Activated CD4-positive, alpha-beta T cell treated with anti-CD3 and anti-CD28 coated beads for 24 hours (primary cell): ENCODE data around the gene ZNF213.

Experiments
- DNase-seq, 2 donors: peaks; one replicate each; pipeline ENCODE4 v3.0.0-alpha.2; 2020; ENCODE audit warnings: low read depth in 2 of 2

Gene ZNF213, protein sequence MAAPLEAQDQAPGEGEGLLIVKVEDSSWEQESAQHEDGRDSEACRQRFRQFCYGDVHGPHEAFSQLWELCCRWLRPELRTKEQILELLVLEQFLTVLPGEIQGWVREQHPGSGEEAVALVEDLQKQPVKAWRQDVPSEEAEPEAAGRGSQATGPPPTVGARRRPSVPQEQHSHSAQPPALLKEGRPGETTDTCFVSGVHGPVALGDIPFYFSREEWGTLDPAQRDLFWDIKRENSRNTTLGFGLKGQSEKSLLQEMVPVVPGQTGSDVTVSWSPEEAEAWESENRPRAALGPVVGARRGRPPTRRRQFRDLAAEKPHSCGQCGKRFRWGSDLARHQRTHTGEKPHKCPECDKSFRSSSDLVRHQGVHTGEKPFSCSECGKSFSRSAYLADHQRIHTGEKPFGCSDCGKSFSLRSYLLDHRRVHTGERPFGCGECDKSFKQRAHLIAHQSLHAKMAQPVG

DNA sequence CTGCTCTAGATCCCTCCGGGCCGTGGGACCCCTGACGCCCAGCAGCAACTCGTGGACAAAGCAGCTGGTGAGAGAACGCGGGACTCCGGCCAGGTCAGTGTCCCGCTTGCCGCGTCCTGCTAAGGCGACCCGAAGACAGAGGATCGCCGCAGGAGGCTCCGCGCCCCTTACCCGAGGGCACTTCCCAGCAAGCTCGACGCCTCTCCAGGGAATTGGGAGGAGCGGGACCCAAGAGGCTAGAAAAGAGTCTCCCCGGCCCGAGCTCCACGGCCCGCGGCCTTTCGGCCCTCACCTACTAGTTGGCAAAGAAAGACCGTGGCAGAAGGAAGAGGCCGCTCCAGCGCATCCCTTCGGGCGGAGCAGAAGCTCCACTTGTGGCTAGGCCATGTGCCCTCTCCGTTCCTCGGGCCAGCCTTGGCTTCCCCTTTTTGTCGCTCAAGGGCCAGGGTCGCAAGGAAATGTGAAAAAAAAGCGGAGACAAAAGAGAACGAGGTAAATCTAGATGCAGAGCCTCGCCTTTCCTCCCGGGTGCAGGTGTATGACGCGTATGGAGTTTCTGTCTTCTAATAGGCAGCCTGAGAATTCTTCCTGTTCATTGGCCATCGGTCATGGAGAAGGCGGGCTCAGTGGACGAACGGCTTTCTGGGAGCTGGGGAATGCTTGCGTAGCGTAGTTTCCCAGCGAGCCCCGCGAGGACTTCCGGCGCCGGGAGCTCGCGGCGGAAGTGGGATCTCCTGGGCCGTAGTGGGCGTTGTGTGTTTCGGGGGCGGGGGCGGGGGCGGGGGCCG, at the start of gene ZNF213:
Gene ZNF213, plus strand, starts transcription at position 692 of the 788 bp plus-strand sequence. CDS start 2,252 bp downstream, outside the sequence.
- DNase-seq: peak; percentile 83

DNA sequence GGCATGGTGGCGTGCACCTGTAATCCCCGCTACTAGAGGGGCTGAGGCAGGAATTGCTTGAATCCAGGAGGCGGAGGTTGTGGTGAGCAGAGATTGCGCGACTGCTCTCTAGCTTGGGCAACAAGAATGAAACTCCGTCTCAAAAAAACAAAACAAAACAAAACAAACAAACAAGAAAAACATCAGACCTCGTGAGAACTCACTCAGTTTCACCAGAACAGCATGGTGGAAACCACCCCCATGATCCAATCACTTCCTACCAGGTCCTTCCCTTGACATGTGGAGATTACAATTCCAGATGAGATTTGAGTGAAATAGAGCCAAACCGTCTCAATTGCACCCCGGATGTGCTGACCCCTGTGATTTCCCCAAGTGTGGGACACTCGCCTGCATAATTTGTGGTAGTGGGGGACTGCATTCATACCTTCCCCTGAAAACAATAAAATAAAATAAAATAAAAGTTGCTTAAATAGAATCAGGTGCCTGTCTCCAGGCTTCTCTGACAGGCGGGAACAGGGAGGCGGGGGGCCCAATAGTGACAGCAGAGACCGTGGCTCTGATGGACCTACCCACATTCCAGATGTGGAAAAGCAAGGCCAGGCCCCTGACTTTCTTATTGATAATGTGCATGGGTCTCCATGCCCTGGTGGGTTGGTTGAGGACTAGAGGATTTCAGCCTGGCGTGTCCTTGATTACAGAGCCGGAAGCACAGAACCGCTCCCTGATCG, 48.8 kb upstream of the ZNF213 start:
- no peak for DNase-seq

DNA sequence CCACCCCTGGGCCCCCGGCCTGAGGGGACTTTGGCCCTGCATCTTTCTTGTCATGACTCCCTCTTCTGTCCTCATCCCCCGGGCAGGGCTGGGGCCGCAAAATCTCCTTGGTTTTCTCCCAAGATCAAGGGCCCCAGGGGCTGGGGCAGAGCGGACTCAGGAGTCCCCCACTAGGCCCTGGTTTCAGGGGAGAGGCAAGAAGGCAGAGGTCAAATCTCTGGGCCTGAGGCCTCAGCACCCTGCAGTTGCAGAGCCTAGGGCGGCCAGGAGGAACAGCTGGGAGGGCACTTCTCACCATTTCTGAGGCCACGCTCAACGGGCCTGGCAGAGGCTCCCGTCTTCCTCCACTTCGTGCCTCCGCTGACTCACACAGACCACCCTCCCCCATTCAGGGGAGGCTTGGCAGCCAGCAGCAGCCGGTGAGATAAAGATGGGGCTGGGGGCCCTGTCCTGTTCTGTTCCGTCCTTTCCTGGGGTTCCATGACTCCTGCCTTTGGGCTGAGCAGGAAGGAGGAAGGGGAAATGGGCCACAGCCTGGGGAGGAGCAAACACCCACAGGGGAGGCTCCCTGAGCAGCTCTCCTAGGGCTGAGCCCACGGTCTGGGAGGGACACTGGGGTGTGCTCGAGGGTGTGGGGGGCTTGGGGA, 48.1 kb upstream of the ZNF213 start:
- no peak for DNase-seq

DNA sequence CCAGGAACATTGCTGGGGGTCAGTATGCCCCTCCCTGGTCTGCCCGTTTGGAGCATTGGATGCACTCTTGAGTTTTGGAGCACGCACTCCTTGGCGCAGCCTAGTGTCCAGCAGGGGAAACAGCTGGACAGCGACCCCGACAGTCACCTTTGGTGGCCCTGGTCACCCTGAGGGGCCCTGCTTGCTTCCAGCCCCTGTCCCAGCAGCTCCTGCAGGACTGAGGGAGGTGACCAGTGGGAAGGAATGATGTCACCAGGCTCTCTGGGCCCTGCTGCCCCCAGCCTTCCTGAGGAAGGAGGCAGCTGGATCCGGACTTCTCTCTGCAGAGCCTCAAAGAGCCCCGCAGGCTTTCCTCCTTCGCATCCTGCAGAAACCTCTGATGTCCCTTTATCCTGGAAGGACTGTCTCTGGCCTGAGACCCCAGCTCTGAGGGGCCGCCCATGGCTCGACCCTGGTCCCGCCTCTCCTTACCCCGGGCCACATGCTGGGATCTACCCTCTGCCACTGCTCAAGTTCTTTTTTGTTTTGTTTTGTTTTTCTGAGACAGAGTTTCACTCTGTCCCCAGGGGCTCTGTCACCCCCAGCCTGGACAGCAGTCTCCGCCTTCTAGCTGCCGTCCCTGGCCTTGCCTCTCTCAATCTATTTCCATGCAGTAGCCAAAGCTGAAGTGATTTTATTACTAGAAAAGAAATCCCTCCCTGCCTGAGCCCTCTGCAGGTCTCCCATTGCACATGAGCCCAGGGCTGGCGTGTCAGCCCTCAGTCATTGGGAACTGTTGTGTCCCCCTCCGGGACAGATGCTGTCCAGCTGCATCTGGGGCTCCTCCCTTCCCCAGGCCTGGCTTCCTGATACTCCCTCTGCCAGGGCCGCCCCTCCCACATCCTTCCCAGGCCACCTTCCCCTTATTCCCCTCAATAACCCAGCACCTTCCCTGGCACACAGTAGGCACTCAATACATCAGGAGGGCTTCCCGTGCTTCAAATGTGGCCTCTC, 47.3 kb upstream of the ZNF213 start:
- DNase-seq: no peak

DNA sequence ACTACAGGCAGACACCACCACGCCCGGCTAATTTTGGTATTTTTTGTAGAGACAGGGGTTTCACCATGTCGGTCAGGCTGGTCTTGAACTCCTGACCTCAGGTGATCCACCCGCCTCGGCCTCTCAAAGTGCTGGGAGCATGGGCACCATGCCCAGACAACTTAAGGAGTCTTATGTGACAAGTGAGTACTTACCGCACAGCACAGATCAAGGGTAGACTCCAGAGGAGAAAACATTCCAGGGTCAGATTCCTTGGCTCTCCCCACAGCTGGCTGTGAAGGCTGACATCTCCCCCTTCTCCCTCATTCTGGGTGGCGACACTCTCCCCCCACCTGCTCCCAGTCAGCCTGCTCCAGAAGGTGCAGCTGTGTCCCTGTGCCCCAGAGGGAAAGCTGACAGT, 46.4 kb upstream of the ZNF213 start:
- no peak for DNase-seq

DNA sequence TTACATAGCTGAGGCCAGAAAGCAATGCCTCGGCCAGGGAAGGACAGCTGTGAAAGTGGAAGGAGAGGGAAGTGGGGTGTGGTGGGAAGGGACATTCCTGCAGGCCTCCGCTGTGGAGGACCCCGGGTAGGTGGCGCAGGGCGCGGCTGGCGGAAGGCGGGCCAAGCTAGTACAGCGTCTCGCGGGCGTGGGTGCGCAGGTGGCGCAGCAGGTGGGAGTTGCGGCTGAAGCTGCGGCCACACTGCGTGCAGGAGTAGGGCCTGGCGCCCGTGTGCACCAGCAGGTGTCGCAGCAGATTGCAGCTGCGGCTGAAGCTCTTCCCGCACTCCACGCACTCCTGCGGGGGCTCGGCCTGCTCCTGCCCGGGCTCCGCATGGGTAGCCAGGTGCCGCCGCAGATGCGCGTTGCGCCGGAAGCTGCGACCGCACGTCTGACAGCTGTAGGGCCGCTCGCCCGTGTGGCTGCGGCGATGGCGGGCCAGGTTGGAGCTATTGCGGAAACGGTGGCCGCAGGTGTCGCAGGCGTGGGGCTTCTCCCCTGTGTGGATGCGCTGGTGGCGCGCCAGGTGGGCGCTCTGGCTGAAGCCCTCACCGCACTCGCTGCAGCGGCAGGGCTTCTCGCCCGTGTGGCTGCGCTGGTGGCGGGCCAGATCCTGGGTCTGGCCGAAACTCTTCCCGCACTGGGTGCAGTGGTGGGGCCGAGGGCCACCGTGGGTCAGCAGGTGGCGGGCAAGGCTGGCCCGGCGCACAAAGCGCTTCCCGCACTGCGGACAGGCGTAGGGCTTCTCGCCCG, 45.7 kb upstream of the ZNF213 start:
- no peak for DNase-seq

DNA sequence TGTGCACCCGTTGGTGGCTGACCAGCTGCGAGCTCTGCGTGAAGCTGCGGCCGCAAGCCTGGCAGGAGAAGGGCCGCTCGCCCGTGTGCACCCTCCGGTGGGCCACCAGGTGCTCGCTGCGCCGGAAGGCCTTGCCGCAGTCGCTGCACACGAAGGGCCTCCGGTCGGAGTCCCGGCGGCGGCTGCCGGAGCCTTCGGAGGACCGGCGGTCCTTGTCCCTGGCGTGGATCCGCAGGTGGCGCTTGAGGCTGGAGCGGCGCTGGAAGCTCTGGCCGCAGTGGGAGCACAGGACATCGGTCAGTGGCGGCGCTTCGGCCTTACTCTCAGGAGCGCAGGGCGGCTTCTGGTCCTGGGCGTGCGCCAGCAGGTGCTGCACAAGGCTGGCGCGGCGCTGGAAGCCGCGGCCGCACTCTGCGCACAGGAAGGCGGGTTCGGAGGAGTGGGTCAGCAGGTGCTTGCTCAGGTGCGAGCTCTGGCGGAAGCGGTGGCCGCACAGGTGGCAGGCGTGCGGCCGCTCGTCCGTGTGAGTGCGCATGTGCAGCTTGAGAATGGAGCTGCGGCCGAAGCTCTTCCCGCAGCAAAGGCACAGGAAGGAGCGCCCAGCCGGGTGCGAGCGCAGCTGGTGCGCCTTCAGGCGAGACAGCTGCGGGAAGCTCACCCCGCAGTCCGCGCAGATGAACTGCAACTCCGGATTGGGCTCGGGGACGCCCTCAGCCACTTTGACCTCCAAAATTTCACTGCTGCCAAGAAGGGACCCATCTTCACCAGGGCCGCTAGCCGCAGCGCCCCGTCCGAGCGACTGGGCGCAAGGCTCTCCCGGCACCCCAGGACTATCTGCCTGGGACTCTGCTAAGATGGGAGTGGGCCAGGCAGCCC, 44.9 kb upstream of the ZNF213 start:
- no peak for DNase-seq

DNA sequence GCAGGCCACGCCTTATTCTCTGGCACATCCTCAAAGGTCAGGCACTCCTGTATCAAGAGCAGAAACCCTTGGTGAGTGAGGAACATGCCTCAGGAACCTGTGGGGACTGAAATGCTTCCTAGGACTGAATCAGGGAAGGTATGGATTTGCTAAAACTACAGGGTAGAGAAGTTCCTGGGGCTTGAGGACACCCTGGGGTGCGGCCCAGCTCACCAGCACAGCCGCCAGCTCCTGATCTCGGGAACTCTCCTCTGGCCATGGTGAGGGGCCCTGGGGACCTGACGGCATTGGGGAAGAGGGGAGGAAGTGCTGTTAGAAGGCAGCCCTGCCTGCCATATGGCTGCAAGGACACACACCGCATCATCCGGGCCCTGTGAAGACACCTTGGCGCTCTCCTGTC, 43.3 kb upstream of the ZNF213 start:
- no peak for DNase-seq

DNA sequence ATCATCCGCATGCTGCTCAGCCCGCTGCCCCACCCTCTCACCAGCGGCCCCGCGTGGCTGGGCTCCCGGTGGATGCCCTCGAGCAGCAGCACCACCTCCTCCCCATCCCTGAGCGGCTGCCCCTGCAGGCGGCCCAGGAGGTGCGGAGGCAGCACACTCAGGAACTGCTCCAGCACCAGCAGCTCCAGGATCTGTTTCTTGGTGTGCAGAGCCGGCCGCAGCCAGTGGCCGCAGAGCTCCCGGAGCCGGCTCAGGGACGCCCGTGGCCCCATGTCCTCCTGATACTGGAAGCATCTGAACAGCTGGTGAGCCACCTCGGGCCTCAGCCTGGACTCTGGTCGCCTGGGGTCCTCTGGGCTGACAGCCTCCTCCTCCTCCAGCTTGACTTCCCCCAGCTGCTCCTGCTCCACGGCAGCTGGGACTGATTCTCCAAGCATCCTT, 42.3 kb upstream of the ZNF213 start:
- no peak for DNase-seq

DNA sequence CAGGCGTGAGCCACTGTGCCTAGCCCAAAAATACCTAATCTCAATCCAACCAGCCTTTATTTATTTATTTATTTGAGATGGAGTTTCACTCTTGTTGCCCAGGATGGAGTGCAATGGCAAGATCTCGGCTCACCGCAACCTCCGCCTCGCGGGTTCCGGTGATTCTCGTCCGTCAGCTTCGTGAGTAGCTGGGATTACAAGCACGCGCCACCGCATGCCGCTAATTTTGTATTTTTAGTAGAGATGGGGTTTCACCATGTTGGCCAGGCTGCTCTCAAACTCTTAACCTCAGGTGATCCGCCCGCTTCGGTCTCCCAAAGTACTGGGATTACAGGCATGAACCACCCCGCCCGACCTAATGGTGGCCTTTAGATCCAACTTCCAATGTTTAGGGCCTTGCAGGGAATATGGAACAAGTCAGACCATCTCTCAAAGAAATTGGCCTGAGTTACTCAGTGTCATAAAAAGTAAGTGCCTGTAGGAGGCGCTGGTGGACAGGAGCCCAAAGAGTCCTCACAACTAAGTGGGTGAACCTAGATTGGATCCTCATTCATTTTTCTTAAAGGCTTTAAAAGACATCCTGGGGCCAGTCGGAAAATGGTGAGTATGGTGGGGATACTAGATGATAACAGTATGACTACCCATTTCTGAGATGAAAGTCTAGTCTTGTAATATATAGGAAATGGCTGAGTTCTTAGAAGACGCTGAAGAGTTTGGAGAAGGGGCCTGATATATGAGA, 40.4 kb upstream of the ZNF213 start:
- DNase-seq: peak in 1 of 2 donors; percentile 37

DNA sequence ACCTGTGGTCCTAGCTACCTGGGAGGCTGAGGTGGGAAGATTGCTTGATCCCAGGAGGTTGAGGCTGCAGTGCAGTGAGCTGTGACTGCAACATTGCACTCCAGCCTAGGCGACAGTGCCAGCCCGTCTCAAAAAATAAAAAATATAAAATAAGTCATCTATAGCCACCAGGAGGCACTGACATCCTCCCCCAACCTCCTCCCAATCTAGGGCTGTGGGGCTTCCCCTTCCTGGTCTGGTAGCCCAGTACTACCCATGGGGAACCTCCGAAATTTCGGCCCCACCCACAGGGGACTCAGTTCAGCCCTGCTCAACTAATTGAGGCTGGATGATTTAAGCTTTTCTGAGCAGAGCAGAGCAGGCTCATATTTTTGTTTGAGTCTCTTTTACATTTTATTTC, 39.0 kb upstream of the ZNF213 start:
- DNase-seq: no peak

DNA sequence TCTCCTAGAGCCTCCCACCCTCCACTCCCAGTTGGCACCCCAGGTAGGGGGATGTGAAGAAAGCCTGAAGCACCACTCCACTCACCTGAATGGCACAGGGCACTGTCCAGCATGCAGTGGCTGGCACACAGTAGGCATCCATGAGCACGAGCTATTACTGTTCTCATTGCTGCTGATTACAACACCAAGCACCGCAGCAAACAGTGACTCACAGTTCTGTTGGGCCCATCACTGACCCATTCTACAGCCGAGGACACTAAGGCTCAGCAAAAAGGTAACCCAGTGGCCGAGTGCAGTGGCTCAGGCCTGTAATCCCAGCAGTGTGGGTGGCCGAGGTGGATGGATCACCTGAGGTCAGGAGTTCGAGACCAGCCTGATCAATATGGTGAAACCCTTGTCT, 38.5 kb upstream of the ZNF213 start:
- DNase-seq: no peak

DNA sequence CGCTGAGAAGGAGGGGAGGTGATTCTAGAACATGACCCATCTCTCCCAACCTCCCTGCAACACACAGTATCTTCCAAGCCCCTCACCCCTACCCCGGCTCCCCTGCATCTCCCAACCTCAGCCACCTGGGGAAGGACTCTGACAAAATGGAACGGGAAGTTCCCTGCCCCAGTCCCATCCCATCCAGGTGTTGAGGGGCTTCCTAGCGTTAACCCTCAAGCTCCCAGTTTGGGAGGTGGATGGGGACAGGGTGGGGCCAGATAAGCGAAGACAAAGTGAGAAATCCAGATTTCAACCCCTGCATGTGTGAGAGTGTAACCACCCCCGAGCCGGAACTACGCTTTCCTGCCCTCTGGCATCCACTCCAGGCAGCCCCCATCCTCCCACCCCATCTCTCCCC, 37.6 kb upstream of the ZNF213 start:
- DNase-seq: no peak

DNA sequence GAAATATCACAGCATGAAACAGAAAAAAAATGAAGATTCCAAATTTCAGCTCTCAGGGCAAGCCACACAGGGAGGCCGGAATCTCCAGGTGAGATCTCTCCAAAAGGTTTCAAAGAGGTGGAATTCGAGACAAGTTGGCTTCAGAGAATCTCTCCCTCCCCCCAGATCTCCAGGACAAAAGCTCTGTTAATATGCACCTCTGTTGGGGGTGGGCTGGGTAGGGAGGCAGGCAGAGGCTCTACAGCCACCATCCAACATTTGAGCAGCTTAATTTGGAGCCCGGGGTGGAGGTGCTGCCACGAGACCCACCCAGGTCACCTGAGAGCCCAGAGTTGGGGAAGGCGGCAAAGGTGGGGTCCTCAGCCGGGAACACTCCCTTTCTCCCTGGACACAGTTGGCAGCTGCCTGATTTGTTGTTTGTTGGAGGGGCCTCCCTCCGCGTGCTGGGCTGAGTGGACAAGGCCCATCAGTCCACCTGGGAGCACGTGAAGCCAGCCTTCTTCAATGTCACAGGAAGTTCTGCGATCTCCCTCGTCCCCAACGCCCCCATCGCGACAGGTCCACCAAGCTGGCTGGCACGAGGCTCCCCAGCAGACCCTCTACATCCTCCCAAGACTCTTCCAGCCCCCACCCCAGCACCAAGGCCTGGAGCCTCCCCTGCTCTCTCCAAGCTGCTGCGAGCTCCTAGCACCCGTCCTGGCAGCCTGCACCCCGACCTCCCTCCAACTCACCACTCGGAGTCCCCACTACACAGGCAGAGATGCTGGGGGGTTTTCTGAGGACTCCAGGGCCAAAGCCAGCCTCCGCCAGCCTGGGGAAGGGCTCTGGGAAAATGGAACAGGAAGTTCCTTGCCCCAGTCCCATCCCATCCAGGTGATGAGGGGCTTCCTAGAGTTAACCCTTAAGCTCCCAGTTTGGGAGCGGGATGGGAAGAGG, 36.1 kb upstream of the ZNF213 start, which contains the start of gene ZSCAN10:
Gene ZSCAN10, minus strand, starts transcription at position 836 of the 936 bp plus-strand sequence. CDS start 6,357 bp downstream, outside the sequence.
- DNase-seq: no peak

DNA sequence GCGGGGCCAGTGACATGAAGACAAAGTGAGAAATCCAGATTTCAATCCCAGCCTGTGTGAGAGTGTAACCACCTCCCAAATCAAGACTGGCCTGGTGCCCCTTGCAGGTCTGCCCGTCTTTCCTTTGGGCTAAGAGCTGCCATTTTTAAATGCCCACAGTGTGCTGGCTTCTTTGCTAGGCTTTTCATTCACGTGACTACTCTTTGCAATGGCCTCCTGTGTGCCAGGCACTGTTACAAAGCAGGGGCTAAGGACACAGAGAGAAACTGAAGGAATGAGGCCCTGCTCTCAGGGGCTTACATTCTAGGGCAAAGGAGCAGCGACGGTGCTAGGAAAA, 35.5 kb upstream of the ZNF213 start:
- DNase-seq: no peak

DNA sequence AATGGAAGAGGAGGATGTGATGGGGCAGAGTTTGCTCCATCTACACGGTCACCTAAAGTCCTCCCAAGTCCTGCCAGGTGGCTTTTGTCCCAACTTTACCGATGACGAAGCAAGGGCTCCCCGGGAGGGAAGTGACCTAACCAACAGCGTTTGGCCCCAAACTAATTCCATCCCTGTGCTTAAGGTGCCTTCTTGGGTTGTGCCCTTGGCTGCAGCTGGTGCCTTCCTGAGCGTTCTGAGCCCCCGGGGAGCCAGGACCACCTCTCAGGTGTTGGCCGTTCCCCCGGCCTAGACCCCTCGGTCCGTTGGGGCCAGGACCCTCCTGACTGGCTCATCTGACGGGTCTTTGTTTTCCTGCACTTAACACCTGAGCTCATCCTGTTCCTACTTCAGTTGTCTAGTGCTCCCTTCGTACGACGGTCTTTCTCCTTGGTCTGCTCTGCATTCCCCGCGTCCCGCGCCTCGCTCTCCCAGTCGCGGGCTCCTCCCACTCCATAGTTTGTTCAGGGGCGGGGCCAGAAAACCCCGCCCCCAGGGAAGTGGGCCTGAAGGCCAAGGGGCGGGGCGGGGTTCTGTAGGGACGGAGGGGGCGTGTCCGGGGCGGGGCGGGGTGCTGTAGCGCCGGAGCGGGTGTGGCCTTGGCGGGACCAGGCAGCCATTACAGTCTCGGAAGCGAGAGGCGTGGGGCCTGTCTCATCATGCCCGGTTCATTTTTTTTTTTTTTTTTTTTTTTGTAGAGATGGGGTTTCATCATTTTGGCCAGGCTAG, 34.9 kb upstream of the ZNF213 start:
- peak; percentile 90 to 97 for DNase-seq
